Measurements from ENCODE around the gene TAF4. TPM values are rescaled to one million over a fixed set of nuclear protein-coding genes. Genes with fewer than 3 reads are reported as not detected.
"Not testable (repeated sequence)": the region's sequence is repeated elsewhere in the genome, so short reads cannot be mapped to it uniquely, and the experiment has no call there.

The TAF4 gene
- total RNA-seq, 1 experiment from 2014 or later = 13.8 TPM

- no peak for DNase-seq (ENCODE audit: low spot score)
- in situ Hi-C loops (cut with HindIII; ENCODE audit: low sequenced_read_pairs) = no loop called here
Measured at GRCh38 chr20:61994546-61994945, 71.1 kb downstream of the TAF4 start.

- in situ Hi-C loops (cut with HindIII; ENCODE audit: low sequenced_read_pairs) = no loop called here
Measured at GRCh38 chr20:61993058-61993457, 72.6 kb downstream of the TAF4 start.

GRCh38 chr20:61991476-61991875 is 74.2 kb downstream of the TAF4 start:
- DNase-seq (ENCODE audit: low spot score) = no peak
- in situ Hi-C loops (cut with HindIII; ENCODE audit: low sequenced_read_pairs) = no loop called here

More at GRCh38 chr20:61993058-61993457, 72.6 kb downstream of the TAF4 start:
- DNase-seq (ENCODE audit: low spot score) = no peak

- DNase-seq (ENCODE audit: low spot score) = no peak
- in situ Hi-C loops (cut with HindIII; ENCODE audit: low sequenced_read_pairs) = no loop called here
Measured at GRCh38 chr20:61990484-61990883, 75.2 kb downstream of the TAF4 start.

- in situ Hi-C loops (cut with HindIII; ENCODE audit: low sequenced_read_pairs) = no loop called here
- DNase-seq (ENCODE audit: low spot score) = no peak
Measured at GRCh38 chr20:61989741-61990140, 75.9 kb downstream of the TAF4 start.

- in situ Hi-C loops (cut with HindIII; ENCODE audit: low sequenced_read_pairs) = no loop called here
- DNase-seq (ENCODE audit: low spot score) = no peak
Measured at GRCh38 chr20:61988665-61989064, 77.0 kb downstream of the TAF4 start.

GRCh38 chr20:61986762-61987321 is 78.8 kb downstream of the TAF4 start:
- in situ Hi-C loops (cut with HindIII; ENCODE audit: low sequenced_read_pairs) = no loop called here
- no peak for DNase-seq (ENCODE audit: low spot score)

GRCh38 chr20:61985096-61985495 is 80.6 kb downstream of the TAF4 start:
- in situ Hi-C loops (cut with HindIII; ENCODE audit: low sequenced_read_pairs) = no loop called here
- peak; percentile 13 for DNase-seq (ENCODE audit: low spot score)

- in situ Hi-C loops (cut with HindIII; ENCODE audit: low sequenced_read_pairs) = not testable (repeated sequence)
Measured at GRCh38 chr20:61984431-61984830, 81.2 kb downstream of the TAF4 start.

GRCh38 chr20:61983965-61984364 is 81.7 kb downstream of the TAF4 start:
- DNase-seq (ENCODE audit: low spot score) = no peak

More at GRCh38 chr20:61984431-61984830, 81.2 kb downstream of the TAF4 start:
- not testable (repeated sequence) for DNase-seq (ENCODE audit: low spot score)

GRCh38 chr20:61982951-61983315 is 82.7 kb downstream of the TAF4 start:
- in situ Hi-C loops (cut with HindIII; ENCODE audit: low sequenced_read_pairs) = no loop called here

More at GRCh38 chr20:61983965-61984364, 81.7 kb downstream of the TAF4 start:
- in situ Hi-C loops (cut with HindIII; ENCODE audit: low sequenced_read_pairs) = no loop called here

GRCh38 chr20:61982191-61982950 is 83.3 kb downstream of the TAF4 start:
- DNase-seq (ENCODE audit: low spot score) = no peak
- in situ Hi-C loops (cut with HindIII; ENCODE audit: low sequenced_read_pairs) = no loop called here

More at GRCh38 chr20:61982951-61983315, 82.7 kb downstream of the TAF4 start:
- no peak for DNase-seq (ENCODE audit: low spot score)

GRCh38 chr20:61981691-61982090 is 84.0 kb downstream of the TAF4 start:
- DNase-seq (ENCODE audit: low spot score); in situ Hi-C loops (cut with HindIII; ENCODE audit: low sequenced_read_pairs): not testable (repeated sequence)

- peak; percentile 10 for DNase-seq (ENCODE audit: low spot score)
- in situ Hi-C loops (cut with HindIII; ENCODE audit: low sequenced_read_pairs) = no loop called here
Measured at GRCh38 chr20:61980647-61981583, 84.8 kb downstream of the TAF4 start.

GRCh38 chr20:61979701-61980635 is 85.7 kb downstream of the TAF4 start:
- no peak for DNase-seq (ENCODE audit: low spot score)
- in situ Hi-C loops (cut with HindIII; ENCODE audit: low sequenced_read_pairs) = no loop called here

- in situ Hi-C loops (cut with HindIII; ENCODE audit: low sequenced_read_pairs) = no loop called here
- DNase-seq (ENCODE audit: low spot score) = no peak
Measured at GRCh38 chr20:61979090-61979489, 86.6 kb downstream of the TAF4 start.

- no peak for DNase-seq (ENCODE audit: low spot score)
- in situ Hi-C loops (cut with HindIII; ENCODE audit: low sequenced_read_pairs) = no loop called here
Measured at GRCh38 chr20:61978491-61978890, 87.2 kb downstream of the TAF4 start.

- in situ Hi-C loops (cut with HindIII; ENCODE audit: low sequenced_read_pairs) = no loop called here
- no peak for DNase-seq (ENCODE audit: low spot score)
Measured at GRCh38 chr20:61977419-61977786, 88.3 kb downstream of the TAF4 start.
